Measurements from ENCODE around the gene PIN4. TPM values are rescaled to one million over a fixed set of nuclear protein-coding genes. Genes with fewer than 3 reads are reported as not detected.

PIN4 gene
- total RNA-seq, 1 experiment from 2014 or later = 45.1 TPM

Other genes with a start within 250 kb of the PIN4 start
- gene RTL5, start 49.8 kb upstream of the PIN4 start, total RNA-seq (2014; rRNA removed; shearing (Covaris generic)) = 0.37 and 0.46 TPM in 2 replicates
- 6.7 and 7.1 TPM in 2 replicates for gene ERCC6L, start 57.3 kb downstream of the PIN4 start, total RNA-seq (2014; rRNA removed; shearing (Covaris generic))
- 2,499 and 2,674 TPM in 2 replicates for gene RPS4X, start 95.5 kb downstream of the PIN4 start, total RNA-seq (2014; rRNA removed; shearing (Covaris generic))
- not detected in 2 replicates for gene CITED1, start 124.2 kb downstream of the PIN4 start, total RNA-seq (2014; rRNA removed; shearing (Covaris generic))